Measurements from ENCODE around the gene OR10W1.

The OR10W1 gene, protein sequence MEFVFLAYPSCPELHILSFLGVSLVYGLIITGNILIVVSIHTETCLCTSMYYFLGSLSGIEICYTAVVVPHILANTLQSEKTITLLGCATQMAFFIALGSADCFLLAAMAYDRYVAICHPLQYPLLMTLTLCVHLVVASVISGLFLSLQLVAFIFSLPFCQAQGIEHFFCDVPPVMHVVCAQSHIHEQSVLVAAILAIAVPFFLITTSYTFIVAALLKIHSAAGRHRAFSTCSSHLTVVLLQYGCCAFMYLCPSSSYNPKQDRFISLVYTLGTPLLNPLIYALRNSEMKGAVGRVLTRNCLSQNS

DNA sequence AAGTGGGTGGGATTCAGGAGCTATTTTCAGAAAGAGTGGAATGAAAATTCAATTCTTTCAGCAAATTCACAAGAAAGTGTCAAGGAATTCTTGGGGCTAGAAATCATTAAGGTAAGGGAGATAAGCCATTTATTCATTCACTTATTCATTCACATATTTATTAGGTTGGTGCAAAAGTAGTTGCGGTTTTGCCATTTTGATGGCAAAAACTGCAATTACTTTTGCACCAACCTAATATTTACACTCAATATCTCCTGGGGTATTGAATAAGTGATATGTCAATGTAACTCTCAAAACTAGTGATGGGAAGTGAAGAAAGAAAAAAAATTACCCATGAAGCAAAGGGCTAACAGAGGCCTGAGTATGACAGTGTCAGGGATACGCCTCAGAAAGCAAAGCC is at the start of gene OR10W1:
Gene OR10W1 (minus strand): TSS at position 119 of the 400 bp plus-strand sequence. CDS start 402 bp downstream, outside the sequence.
- Histone ChIP-seq H3K4me1 (ENCODE audit: control insufficient read depth, insufficient read depth, low read length) (no peaks in the 10 kb centered on the region), H3K27me3 (ENCODE audit: control insufficient read depth, insufficient read depth, low read length) (peaks cover 3% of the 10 kb centered on the region), H3K9ac (ENCODE audit: low read length) (no peak within 1 kb of the TSS), H3K36me3 (ENCODE audit: control insufficient read depth, insufficient read depth, low read length) (no peaks in the 10 kb centered on the region), H3K9me3 (ENCODE audit: control insufficient read depth, low read length) (no peaks in the 10 kb centered on the region), H3K4me3 (ENCODE audit: low read length) (no peak within 1 kb of the TSS)

DNA sequence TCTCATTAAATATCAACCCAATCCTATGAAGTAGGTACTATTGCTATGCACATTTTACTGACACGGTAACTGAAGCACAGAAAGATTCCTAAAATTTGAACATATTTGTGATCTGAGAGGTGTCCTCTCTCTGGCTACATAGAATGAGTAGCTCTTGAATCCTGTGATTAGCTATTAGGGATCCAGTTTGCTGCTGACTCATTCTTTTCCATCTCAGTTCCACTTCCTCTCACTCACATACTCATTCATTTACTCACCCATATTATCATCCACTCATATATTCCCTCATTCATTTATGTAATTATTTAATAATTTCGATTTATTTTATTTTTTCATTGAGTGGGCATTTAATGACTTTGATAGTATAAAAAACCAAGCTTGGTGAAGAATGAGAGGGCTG is 48.1 kb upstream of the OR10W1 start:
- Histone ChIP-seq H3K4me1 (ENCODE audit: control insufficient read depth, insufficient read depth, low read length) (no peaks in the 10 kb centered on the region), H3K9ac (ENCODE audit: low read length) (no peak overlapping the region), H3K9me3 (ENCODE audit: control insufficient read depth, low read length) (no peaks in the 10 kb centered on the region), H3K36me3 (ENCODE audit: control insufficient read depth, insufficient read depth, low read length) (no peaks in the 10 kb centered on the region), H3K27me3 (ENCODE audit: control insufficient read depth, insufficient read depth, low read length) (no peaks in the 10 kb centered on the region), H3K4me3 (ENCODE audit: low read length) (no peak overlapping the region)

DNA sequence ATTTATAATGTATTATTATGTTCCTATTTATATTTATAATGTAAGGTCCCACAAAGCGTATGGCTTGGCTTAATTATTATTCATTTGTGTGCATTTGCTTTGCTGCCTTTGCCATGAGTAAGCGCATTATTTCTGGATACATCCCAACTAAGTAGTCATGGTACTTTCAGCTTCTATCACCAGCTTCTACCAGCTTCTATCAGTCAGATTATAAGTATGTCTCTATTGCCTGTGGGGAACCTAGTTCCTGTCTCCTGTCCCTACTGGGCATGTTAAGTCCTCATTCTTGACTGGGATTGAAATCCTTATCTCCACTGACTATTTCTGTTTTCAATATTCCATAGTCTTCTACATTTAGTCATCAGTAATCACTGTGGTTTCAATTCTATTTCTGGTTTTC is 33.5 kb upstream of the OR10W1 start:
- H3K27me3 ChIP-seq (ENCODE audit: control insufficient read depth, insufficient read depth, low read length) = no peaks in the 10 kb centered on the region
- H3K9ac ChIP-seq (ENCODE audit: low read length) = no peak overlapping the region

GRCh38 chr11:58292017-58292416 is 24.0 kb upstream of the OR10W1 start:
- no peaks in the 10 kb centered on the region for H3K27me3 ChIP-seq (ENCODE audit: control insufficient read depth, insufficient read depth, low read length)
- no peak overlapping the region for H3K9ac ChIP-seq (ENCODE audit: low read length)
- H3K36me3 ChIP-seq (ENCODE audit: control insufficient read depth, insufficient read depth, low read length) = no peaks in the 10 kb centered on the region
- no peaks in the 10 kb centered on the region for H3K9me3 ChIP-seq (ENCODE audit: control insufficient read depth, low read length)
- H3K4me1 ChIP-seq (ENCODE audit: control insufficient read depth, insufficient read depth, low read length) = no peaks in the 10 kb centered on the region
- no peak overlapping the region for H3K4me3 ChIP-seq (ENCODE audit: low read length)

More for the DNA sequence above, 33.5 kb upstream of the OR10W1 start:
- H3K36me3 ChIP-seq (ENCODE audit: control insufficient read depth, insufficient read depth, low read length) = no peaks in the 10 kb centered on the region
- H3K4me1 ChIP-seq (ENCODE audit: control insufficient read depth, insufficient read depth, low read length) = no peaks in the 10 kb centered on the region
- H3K4me3 ChIP-seq (ENCODE audit: low read length) = no peak overlapping the region
- no peaks in the 10 kb centered on the region for H3K9me3 ChIP-seq (ENCODE audit: control insufficient read depth, low read length)

DNA sequence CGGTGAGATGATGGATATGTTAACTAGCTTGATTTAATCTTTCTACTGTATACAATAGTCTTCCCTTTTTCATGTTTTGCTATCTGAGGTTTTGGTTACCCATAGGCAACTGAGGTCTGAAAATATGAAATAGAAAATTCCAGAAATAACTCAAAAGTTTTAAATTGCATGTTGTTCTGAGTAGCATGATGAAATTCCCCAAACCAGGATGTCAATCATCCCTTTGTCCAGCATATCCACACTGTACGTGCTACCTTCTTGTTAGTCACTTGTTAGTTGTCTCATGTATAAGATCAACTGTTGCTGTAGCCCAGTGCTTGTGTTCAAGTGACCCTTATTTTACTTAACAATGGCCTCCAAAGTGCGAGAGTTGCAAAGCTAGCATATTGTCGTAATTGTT is 21.2 kb upstream of the OR10W1 start:
- H3K36me3 ChIP-seq (ENCODE audit: control insufficient read depth, insufficient read depth, low read length) = no peaks in the 10 kb centered on the region
- H3K27me3 ChIP-seq (ENCODE audit: control insufficient read depth, insufficient read depth, low read length) = no peaks in the 10 kb centered on the region
- H3K9ac ChIP-seq (ENCODE audit: low read length) = no peak overlapping the region
- H3K4me3 ChIP-seq (ENCODE audit: low read length) = no peak overlapping the region
- no peaks in the 10 kb centered on the region for H3K4me1 ChIP-seq (ENCODE audit: control insufficient read depth, insufficient read depth, low read length)
- H3K9me3 ChIP-seq (ENCODE audit: control insufficient read depth, low read length) = no peaks in the 10 kb centered on the region

GRCh38 chr11:58286249-58286648 is 18.2 kb upstream of the OR10W1 start:
- Histone ChIP-seq H3K36me3 (ENCODE audit: control insufficient read depth, insufficient read depth, low read length) (no peaks in the 10 kb centered on the region), H3K4me3 (ENCODE audit: low read length) (no peak overlapping the region), H3K27me3 (ENCODE audit: control insufficient read depth, insufficient read depth, low read length) (no peaks in the 10 kb centered on the region), H3K9me3 (ENCODE audit: control insufficient read depth, low read length) (no peaks in the 10 kb centered on the region), H3K4me1 (ENCODE audit: control insufficient read depth, insufficient read depth, low read length) (no peaks in the 10 kb centered on the region), H3K9ac (ENCODE audit: low read length) (no peak overlapping the region)

GRCh38 chr11:58285483-58286040 is 17.5 kb upstream of the OR10W1 start:
- Histone ChIP-seq H3K36me3 (ENCODE audit: control insufficient read depth, insufficient read depth, low read length) (no peaks in the 10 kb centered on the region), H3K4me1 (ENCODE audit: control insufficient read depth, insufficient read depth, low read length) (no peaks in the 10 kb centered on the region), H3K4me3 (ENCODE audit: low read length) (no peak overlapping the region), H3K27me3 (ENCODE audit: control insufficient read depth, insufficient read depth, low read length) (no peaks in the 10 kb centered on the region), H3K9me3 (ENCODE audit: control insufficient read depth, low read length) (no peaks in the 10 kb centered on the region), H3K9ac (ENCODE audit: low read length) (no peak overlapping the region)

GRCh38 chr11:58276151-58276550 is 8.1 kb upstream of the OR10W1 start:
- peaks cover 3% of the 10 kb centered on the region for H3K27me3 ChIP-seq (ENCODE audit: control insufficient read depth, insufficient read depth, low read length)
- no peak overlapping the region for H3K9ac ChIP-seq (ENCODE audit: low read length)
- no peaks in the 10 kb centered on the region for H3K9me3 ChIP-seq (ENCODE audit: control insufficient read depth, low read length)
- no peaks in the 10 kb centered on the region for H3K4me1 ChIP-seq (ENCODE audit: control insufficient read depth, insufficient read depth, low read length)
- H3K4me3 ChIP-seq (ENCODE audit: low read length) = no peak overlapping the region
- H3K36me3 ChIP-seq (ENCODE audit: control insufficient read depth, insufficient read depth, low read length) = no peaks in the 10 kb centered on the region

DNA sequence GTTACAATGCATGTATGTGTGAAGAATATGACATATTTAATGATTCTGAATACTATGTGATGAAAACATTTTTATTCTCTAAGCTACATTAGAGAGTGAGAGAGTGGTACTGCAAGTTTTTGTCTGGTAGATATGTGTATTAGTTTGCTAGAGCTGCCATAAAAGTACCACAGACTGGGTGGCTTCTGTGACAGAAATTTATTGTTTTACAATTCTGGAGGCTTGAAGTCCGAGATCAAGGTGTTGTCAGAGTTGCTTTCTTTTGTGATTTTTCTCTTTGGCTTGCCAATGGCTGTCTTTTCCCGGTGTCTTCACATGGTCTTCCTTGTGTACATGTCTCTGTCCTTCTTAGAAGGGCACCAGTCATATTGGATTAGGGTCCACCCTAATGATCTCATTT is 6.9 kb upstream of the OR10W1 start:
- peaks cover 3% of the 10 kb centered on the region for H3K27me3 ChIP-seq (ENCODE audit: control insufficient read depth, insufficient read depth, low read length)
- H3K9me3 ChIP-seq (ENCODE audit: control insufficient read depth, low read length) = no peaks in the 10 kb centered on the region
- H3K9ac ChIP-seq (ENCODE audit: low read length) = no peak overlapping the region
- no peak overlapping the region for H3K4me3 ChIP-seq (ENCODE audit: low read length)
- no peaks in the 10 kb centered on the region for H3K4me1 ChIP-seq (ENCODE audit: control insufficient read depth, insufficient read depth, low read length)
- no peaks in the 10 kb centered on the region for H3K36me3 ChIP-seq (ENCODE audit: control insufficient read depth, insufficient read depth, low read length)

- H3K9me3 ChIP-seq (ENCODE audit: control insufficient read depth, low read length) = no peaks in the 10 kb centered on the region
- no peak overlapping the region for H3K9ac ChIP-seq (ENCODE audit: low read length)
- H3K27me3 ChIP-seq (ENCODE audit: control insufficient read depth, insufficient read depth, low read length) = no peaks in the 10 kb centered on the region
- H3K4me3 ChIP-seq (ENCODE audit: low read length) = no peak overlapping the region
- H3K4me1 ChIP-seq (ENCODE audit: control insufficient read depth, insufficient read depth, low read length) = no peaks in the 10 kb centered on the region
- no peaks in the 10 kb centered on the region for H3K36me3 ChIP-seq (ENCODE audit: control insufficient read depth, insufficient read depth, low read length)
Measured at GRCh38 chr11:58259983-58260382, 8.1 kb downstream of the OR10W1 start.

DNA sequence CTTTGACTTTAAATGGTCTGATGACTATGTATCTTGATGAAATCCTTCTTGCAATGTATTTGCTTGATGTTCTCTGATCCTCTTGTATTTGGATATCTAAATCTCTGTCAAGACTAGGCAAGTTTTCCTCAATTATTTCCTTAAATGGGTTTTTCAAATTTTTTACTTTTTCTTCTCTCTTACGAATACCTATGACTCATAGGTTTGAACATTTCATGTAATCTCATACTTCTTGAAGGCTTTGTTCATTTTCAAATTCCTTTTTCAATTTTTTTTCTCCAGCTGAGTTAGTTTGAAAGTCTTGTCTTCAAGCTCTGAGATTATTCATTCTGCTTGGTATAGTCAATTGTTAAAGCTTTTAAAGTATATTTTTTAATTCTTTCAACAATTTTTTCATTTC is 13.1 kb downstream of the OR10W1 start:
- H3K36me3 ChIP-seq (ENCODE audit: control insufficient read depth, insufficient read depth, low read length) = no peaks in the 10 kb centered on the region
- H3K9ac ChIP-seq (ENCODE audit: low read length) = no peak overlapping the region
- H3K9me3 ChIP-seq (ENCODE audit: control insufficient read depth, low read length) = no peaks in the 10 kb centered on the region
- no peak overlapping the region for H3K4me3 ChIP-seq (ENCODE audit: low read length)
- no peaks in the 10 kb centered on the region for H3K27me3 ChIP-seq (ENCODE audit: control insufficient read depth, insufficient read depth, low read length)
- H3K4me1 ChIP-seq (ENCODE audit: control insufficient read depth, insufficient read depth, low read length) = no peaks in the 10 kb centered on the region

GRCh38 chr11:58243954-58244353 is 24.1 kb downstream of the OR10W1 start:
- Histone ChIP-seq H3K36me3 (ENCODE audit: control insufficient read depth, insufficient read depth, low read length) (no peaks in the 10 kb centered on the region), H3K9me3 (ENCODE audit: control insufficient read depth, low read length) (no peaks in the 10 kb centered on the region), H3K4me3 (ENCODE audit: low read length) (no peak overlapping the region), H3K4me1 (ENCODE audit: control insufficient read depth, insufficient read depth, low read length) (no peaks in the 10 kb centered on the region), H3K27me3 (ENCODE audit: control insufficient read depth, insufficient read depth, low read length) (no peaks in the 10 kb centered on the region), H3K9ac (ENCODE audit: low read length) (no peak overlapping the region)

Measured in mucosa of stomach (tissue), 1 donor.